Mesothelial cell of epicardium (in vitro differentiated cells): Measurements from ENCODE around the gene CDH4. TPM values are rescaled to one million over a fixed set of nuclear protein-coding genes. Genes with fewer than 3 reads are reported as not detected.

Experiments used
- DNase-seq, 2 experiments: peaks; one replicate each; pipeline ENCODE4 v3.0.0; 2021; ENCODE audit warnings: low spot score in 2 of 2; ENCODE audit not compliant: unreplicated experiment in 2 of 2
- H3K27ac Mint-ChIP-seq: 2 replicates; pipeline ENCODE4 v1.8.0; 2021; ENCODE audit warnings: mixed read lengths
- H3K27me3 Mint-ChIP-seq: 2 replicates; pipeline ENCODE4 v1.8.0; 2021; ENCODE audit warnings: low read depth, mixed read lengths
- H3K36me3 Mint-ChIP-seq: 2 replicates; pipeline ENCODE4 v1.8.0; 2021; ENCODE audit warnings: mixed read lengths
- H3K4me1 Mint-ChIP-seq: 2 replicates; pipeline ENCODE4 v1.8.0; 2021; ENCODE audit warnings: mixed read lengths
- H3K4me3 Mint-ChIP-seq: 2 replicates; pipeline ENCODE4 v1.8.0; 2021; ENCODE audit warnings: mild to moderate bottlenecking, moderate library complexity, mixed read lengths
- H3K9me3 Mint-ChIP-seq: 2 replicates; pipeline ENCODE4 v1.8.0; 2021; ENCODE audit warnings: mixed read lengths
- CTCF ChIP-seq: fragments of 200-600 bp; sonication (generic); IDR thresholded peaks from one replicate; pipeline ENCODE4 v1.5.0; 2021; ENCODE audit warnings: antibody characterized with exemption; ENCODE audit not compliant: unreplicated experiment
- total RNA-seq: library from RNA; stranded (reverse); gene quantifications from 3 replicates; pipeline ENCODE4 v1.2.1, GENCODE V29; 2021

CDH4 gene
- total RNA-seq, 1 donor from 2014 or later, result 1.1 TPM

- no peak overlapping the region for H3K4me3 Mint-ChIP-seq
- peaks cover 6% of the 10 kb centered on the region for H3K27me3 Mint-ChIP-seq
- no peak overlapping the region for H3K27ac Mint-ChIP-seq
- H3K4me1 Mint-ChIP-seq, result no peaks in the 10 kb centered on the region
- H3K9me3 Mint-ChIP-seq, result peaks cover 5% of the 10 kb centered on the region
- DNase-seq, result no peak
- no peak for TF ChIP-seq CTCF
- no peaks in the 10 kb centered on the region for H3K36me3 Mint-ChIP-seq
Observed at GRCh38 chr20:61483336-61484067, 231.4 kb downstream of the CDH4 start.

GRCh38 chr20:61486198-61486597, 234.1 kb downstream of the CDH4 start:
- H3K9me3 Mint-ChIP-seq, result no peaks in the 10 kb centered on the region
- no peak for TF ChIP-seq CTCF
- H3K36me3 Mint-ChIP-seq, result no peaks in the 10 kb centered on the region
- H3K4me3 Mint-ChIP-seq, result no peak overlapping the region
- no peaks in the 10 kb centered on the region for H3K4me1 Mint-ChIP-seq
- no peaks in the 10 kb centered on the region for H3K27me3 Mint-ChIP-seq
- H3K27ac Mint-ChIP-seq, result no peak overlapping the region
- no peak for DNase-seq

GRCh38 chr20:61487346-61487996, 235.4 kb downstream of the CDH4 start:
- Mint-ChIP-seq H3K27me3 (no peaks in the 10 kb centered on the region), H3K27ac (no peak overlapping the region), H3K4me1 (no peaks in the 10 kb centered on the region), H3K4me3 (no peak overlapping the region), H3K36me3 (no peaks in the 10 kb centered on the region), H3K9me3 (no peaks in the 10 kb centered on the region)
- DNase-seq, result no peak
- TF ChIP-seq CTCF, result no peak

- no peak overlapping the region for H3K27ac Mint-ChIP-seq
- no peaks in the 10 kb centered on the region for H3K36me3 Mint-ChIP-seq
- no peak for TF ChIP-seq CTCF
- H3K4me1 Mint-ChIP-seq, result no peaks in the 10 kb centered on the region
- H3K4me3 Mint-ChIP-seq, result no peak overlapping the region
- DNase-seq, result no peak
- no peaks in the 10 kb centered on the region for H3K9me3 Mint-ChIP-seq
- H3K27me3 Mint-ChIP-seq, result no peaks in the 10 kb centered on the region
Observed at GRCh38 chr20:61487997-61488371, 235.9 kb downstream of the CDH4 start.

- H3K4me3 Mint-ChIP-seq, result no peak overlapping the region
- H3K27me3 Mint-ChIP-seq, result no peaks in the 10 kb centered on the region
- no peaks in the 10 kb centered on the region for H3K9me3 Mint-ChIP-seq
- no peaks in the 10 kb centered on the region for H3K4me1 Mint-ChIP-seq
- H3K27ac Mint-ChIP-seq, result no peak overlapping the region
- TF ChIP-seq CTCF, result no peak
- no peaks in the 10 kb centered on the region for H3K36me3 Mint-ChIP-seq
- no peak for DNase-seq
Observed at GRCh38 chr20:61490721-61491120, 238.7 kb downstream of the CDH4 start.
